Measurements from ENCODE around the gene RASSF4.

RASSF4 gene

GRCh38 chr10:44959247-44960087 lies at the start of gene RASSF4:
TSS of gene RASSF4 (plus strand) at chr10:44959802. CDS start at chr10:44970203, 10,401 bp downstream.
- peak; percentile 65 to 70 for DNase-seq

- DNase-seq, result no peak
These were observed 49.7 kb upstream of the RASSF4 start for GRCh38 chr10:44909910-44910309.

GRCh38 chr10:44910602-44911001 lies 49.0 kb upstream of the RASSF4 start:
- DNase-seq, result no peak

GRCh38 chr10:44911081-44911540 lies 48.5 kb upstream of the RASSF4 start, which contains the start of gene TMEM72:
TSS of gene TMEM72 (plus strand) at chr10:44911337. CDS start at chr10:44911513, 176 bp downstream.
- no peak for DNase-seq

- DNase-seq, result no peak
These were observed 47.7 kb upstream of the RASSF4 start for GRCh38 chr10:44911951-44912350.

GRCh38 chr10:44913350-44914081 lies 46.1 kb upstream of the RASSF4 start:
- peak; percentile 90 for DNase-seq

GRCh38 chr10:44914891-44915290 lies 44.7 kb upstream of the RASSF4 start:
- DNase-seq, result no peak

GRCh38 chr10:44916429-44916828 lies 43.2 kb upstream of the RASSF4 start:
- DNase-seq, result no peak

GRCh38 chr10:44917848-44918247 lies 41.8 kb upstream of the RASSF4 start:
- no peak for DNase-seq

- DNase-seq, result no peak
These were observed 39.4 kb upstream of the RASSF4 start for GRCh38 chr10:44920252-44920651.

GRCh38 chr10:44921061-44921460 lies 38.5 kb upstream of the RASSF4 start:
- no peak for DNase-seq

- DNase-seq, result no peak
These were observed 38.1 kb upstream of the RASSF4 start for GRCh38 chr10:44921506-44921905.

- no peak for DNase-seq
These were observed 37.6 kb upstream of the RASSF4 start for GRCh38 chr10:44922021-44922420.

GRCh38 chr10:44922796-44923545 lies 36.6 kb upstream of the RASSF4 start:
- DNase-seq, result no peak

- DNase-seq, result no peak
These were observed 36.0 kb upstream of the RASSF4 start for GRCh38 chr10:44923611-44924010.

- no peak for DNase-seq
These were observed 35.2 kb upstream of the RASSF4 start for GRCh38 chr10:44924261-44925040.

GRCh38 chr10:44925224-44925623 lies 34.4 kb upstream of the RASSF4 start:
- peak in 1 of 2 experiments; percentile 16 for DNase-seq

GRCh38 chr10:44925811-44926750 lies 33.5 kb upstream of the RASSF4 start:
- no peak for DNase-seq

- no peak for DNase-seq
These were observed 32.8 kb upstream of the RASSF4 start for GRCh38 chr10:44926751-44927351.

GRCh38 chr10:44927352-44927751 lies 32.2 kb upstream of the RASSF4 start:
- DNase-seq, result peak; percentile 51 to 56

- no peak for DNase-seq
These were observed 31.1 kb upstream of the RASSF4 start for GRCh38 chr10:44928462-44928861.

All from AML-193 (cell line).